ENCODE results near the gene CNPPD1. TPM values are rescaled to one million over a fixed set of nuclear protein-coding genes. Genes with fewer than 3 reads are reported as not detected.

Gene CNPPD1
- total RNA-seq, 1 experiment from 2014 or later: 41.2 TPM

DNA sequence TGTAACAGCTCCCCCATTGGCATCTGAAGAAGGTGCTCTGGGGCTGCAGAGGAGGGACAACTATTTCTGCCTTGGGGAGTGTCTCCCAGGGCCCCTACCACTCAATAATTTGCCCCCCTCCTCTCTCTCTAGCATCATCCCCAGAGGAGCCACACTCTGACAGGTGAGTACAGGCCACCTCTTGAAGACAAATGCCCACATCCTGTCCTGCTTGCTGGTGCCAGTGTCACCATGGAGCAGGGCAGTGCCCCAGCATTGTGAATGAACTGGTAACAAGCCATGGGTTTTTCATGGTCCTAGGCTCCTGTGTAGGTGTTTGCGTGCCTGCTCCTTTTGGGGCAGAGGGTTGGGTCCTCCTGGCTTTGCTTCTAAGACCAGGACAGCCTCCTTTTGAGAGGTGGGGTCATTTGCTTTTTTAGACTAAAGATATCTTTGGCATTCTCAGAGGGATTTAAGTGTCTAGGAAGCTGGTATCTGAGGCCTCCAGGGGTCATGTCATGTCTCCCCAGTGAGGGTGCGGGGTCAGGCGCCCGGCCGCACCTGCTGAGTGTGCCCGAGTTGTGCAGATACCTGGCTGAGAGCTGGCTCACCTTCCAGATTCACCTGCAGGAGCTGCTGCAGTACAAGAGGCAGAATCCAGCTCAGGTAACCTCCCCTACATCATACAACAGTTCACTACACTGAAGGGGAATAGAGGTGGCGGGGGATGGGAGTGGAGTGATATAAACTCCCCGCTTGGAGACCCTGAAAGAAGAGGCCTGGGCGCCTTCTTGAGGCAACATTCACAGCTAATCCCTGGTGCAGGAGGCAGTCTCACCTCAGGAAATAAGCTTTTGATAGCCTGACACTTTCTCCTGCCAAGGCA, 3.1 kb upstream of the CNPPD1 start:
- no peak for DNase-seq (ENCODE audit: low read depth)

DNA sequence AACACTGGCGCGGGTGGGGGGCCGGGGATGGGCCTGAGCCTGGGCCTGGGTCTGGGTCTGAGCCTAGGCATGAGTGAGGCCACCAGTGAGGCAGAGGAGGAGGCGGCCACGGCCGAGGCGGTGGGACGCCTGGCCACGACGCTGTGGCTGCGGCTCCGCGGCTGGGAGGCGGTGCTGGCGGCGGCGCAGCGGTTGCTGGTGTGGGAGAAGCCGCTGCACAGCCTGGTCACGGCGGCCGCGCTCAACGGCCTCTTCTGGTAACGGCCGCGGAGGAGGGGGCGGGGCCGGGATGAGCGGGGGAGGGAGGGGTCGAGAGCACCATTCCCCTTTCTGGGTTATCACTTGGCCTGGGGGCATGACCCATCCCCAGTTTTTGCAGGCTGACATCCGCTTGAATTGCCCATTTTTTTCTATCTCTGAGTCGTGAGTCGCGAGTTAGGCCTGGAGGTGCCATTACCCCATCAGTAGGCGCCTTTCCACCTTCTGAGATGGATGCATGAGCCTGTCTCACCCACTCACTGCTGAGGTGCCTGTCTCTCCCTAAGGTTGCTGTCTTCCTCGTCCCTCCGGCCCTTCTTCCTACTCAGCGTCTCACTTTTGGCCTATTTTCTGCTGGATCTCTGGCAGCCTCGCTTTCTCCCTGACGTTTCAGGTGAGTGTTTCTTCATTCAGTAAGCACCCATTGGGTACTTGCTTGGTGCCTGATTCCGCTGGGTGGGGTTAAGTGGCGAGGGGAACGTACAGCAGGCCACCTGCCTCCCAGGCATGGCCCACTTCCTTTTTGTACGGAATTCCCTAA, 1.9 kb upstream of the CNPPD1 start:
- peak; percentile 47 for DNase-seq (ENCODE audit: low read depth)

DNA sequence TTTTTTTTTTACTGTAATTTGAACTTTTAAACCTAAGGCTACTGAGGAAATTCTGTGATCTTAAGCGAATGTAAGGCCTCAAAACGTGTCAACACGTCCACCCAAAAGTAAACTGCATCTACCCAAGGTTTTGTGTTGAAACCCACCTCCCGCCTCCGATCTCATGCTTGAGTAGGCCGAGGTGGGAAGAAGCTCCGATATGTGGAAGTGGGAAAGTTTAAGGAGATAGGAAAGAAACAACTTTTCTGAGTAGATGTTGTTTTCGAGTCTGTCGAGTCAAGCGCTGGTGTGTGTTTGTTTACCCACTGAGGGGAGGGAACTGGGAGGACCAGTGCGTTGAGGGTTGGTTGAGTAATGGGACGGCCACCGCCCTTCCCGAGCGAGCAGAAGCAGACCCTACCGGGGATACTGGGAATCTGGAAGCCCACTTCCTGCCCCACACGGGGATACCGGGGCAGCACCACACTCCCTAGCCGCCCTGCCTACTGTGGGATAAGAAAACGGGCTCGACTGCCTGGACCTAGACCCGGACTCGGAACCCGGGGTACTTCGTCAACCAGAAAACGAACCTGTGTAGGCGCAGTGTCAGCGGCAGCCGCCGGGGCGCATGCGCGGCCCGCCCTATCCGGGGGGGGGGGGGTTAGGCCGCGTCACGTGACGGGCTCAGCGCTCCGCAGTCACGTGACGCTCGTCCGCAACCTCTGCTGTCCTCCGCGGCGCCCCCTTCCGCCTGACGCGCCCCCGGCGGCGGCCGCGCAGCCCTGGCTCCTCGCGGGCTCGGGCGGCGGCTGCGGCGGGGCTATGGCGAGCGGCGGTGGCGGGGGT, 1.0 kb upstream of the CNPPD1 start, which contains the start of gene RETREG2:
Gene RETREG2, plus strand, starts transcription at position 724 of the 825 bp plus-strand sequence. Its CDS starts 78 bp downstream, at position 802.
- DNase-seq (ENCODE audit: low read depth): peak; percentile 87

DNA sequence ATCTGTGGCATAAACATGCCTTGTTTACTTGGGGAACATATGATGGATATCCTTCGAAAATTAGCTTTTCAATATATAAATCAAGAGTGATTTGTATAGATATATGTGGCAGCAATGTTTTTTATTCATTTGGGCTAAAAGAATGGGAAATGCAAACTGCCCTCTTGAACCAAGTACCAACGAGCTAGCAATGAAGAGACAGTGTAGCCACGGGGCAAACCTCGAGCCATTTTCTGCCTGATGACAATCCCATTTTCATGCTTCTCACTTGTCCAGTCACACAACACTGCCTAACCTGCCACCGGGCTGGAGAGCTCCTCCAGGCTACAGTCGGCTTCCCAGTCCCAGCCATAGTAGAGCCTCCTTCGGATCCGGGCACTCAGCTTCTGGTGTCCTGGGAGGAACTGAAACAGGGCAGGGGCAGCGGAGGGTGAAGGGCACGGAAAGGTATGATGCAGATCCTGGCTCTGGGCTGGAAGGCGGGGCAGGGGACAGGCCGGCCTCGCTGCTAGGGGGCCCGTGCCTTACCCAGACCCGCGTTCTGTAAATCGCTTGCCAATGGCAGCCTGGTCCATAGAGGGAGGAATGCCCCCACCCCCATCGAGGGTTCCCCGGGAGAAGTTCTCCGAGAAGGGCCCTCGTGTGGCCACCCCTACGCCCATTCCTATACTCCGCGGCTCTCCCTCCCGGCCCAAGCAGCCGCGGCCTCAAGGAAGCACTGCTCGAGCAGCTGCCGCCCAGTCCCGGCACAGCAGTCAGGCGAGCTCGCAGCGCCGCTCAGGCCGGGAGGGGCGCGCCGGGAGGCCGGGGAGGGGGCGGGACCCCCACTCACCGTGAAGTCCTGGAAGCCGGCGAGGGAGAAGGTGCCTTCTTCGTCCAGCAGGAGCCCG, 552 bp downstream of the CNPPD1 start:
- DNase-seq (ENCODE audit: low read depth): peak; percentile 42

DNA sequence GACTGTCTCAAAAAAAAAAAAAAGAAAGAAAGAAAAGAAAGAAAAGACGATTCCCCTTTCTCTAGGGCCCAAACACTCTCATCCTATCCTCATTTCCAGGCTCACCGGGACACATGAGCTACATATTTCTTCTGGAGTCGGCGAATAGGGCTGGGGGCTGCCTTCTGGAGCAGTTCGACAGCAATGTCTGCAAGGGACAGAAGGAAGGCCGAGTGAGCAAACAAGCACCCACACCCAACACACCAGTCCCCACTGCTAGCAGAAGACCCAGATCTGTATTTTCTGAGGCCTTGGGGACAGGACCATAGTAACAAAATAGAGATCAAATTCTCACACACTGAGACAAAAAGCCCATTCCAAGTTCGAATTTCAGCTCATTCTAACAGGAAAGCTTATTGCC, 1.2 kb downstream of the CNPPD1 start:
- DNase-seq (ENCODE audit: low read depth): no peak

DNA sequence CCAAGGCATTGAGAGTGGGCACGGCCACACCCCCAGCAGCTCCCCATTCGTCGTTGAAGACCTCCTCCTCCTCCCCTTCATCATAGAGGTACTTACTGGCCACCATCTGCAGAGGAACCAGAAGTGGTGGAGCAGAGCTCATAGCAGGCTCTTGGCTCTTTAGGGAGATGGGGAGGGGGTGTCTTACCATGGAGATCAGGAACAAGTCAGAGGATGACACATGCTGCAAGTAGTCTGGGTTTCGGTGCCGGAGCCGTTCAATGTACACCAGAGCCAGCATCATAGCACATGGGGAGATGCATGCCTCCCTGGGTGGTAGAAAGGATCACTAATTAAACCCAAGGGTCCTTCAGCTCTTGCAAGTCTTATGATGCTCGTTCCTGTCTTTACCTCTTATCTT, 1.9 kb downstream of the CNPPD1 start:
- DNase-seq (ENCODE audit: low read depth): no peak

DNA sequence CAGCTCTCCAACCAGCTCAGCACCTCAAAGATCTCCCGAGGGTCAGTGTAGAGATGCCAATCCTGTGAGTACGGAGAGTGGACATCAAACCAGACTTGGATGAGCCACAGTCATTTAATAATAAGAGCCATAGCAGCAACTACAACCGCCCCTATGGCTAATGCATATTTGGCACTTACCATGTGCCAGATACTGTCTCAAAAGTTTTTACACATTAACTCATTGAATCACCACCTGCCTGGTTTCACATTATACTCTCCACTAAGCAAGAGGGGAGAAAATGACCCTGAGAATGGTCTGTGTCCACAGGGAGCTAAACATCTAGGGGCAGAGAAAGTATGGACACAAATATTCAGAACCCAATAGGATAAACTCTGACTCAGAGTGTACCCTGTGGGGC, 2.6 kb downstream of the CNPPD1 start:
- no peak for DNase-seq (ENCODE audit: low read depth)

DNA sequence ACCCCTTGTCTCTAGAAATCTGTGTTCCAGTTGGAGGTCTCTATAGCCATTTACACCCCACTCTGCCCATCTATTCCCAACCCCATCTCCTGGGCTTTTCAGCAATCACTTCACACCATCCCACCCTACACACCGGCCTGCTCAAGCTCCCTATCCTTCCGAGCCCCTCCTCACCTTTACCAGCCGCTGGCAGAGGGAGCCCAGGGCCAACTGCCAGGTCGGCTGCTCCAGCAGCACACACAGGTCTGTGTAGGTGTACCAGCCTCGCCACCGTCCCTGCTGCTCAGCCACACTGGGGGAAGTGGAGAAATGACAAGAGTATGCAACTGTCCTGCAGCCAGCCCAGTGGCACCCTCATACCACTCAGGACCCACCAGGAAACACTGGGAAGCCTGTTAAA, 3.5 kb downstream of the CNPPD1 start:
- no peak for DNase-seq (ENCODE audit: low read depth)

DNA sequence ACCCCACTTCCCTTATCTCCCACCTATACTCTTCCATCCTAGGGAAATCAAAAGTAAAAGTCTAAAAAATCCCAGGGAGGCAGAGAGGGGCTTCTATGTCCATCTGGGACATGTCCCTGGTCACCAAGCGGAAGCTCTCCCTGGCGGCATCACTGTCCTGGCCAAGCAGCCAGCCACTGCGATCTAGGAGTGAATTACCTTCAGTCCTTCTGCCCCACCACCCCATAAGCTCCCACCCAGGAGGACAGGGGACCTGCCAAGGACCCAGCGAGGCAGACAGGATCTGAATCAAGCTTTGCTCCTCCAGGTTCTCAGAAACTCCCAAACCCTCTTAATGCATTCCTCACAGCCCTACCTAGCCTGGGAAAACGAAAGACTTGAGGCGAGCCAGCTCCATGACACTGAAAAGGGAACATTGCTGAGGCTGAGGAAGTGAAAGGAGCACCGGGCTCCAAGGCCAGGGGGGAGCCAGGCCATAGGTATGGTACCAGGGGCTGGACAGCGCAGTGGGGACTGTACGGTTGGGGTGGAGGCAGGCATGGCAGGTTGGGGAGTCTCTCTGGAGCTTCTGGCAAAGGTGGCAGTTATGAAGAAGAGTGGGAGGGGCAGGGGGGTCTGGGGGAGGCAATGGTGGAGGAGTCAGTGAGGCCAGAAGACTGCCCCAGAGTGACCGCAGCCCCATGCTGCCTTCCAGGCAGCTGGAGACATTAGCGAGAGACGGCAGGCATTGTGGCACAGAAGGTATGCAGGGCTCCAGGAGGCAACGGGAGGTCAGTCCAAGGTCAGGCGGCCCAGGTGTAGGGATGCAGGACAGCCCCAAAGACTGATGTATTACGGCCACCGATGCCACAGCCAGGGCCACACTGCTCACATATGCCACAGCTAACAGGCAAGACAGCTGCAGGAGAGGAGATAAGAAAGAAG, 4.2 kb downstream of the CNPPD1 start:
- no peak for DNase-seq (ENCODE audit: low read depth)

DNA sequence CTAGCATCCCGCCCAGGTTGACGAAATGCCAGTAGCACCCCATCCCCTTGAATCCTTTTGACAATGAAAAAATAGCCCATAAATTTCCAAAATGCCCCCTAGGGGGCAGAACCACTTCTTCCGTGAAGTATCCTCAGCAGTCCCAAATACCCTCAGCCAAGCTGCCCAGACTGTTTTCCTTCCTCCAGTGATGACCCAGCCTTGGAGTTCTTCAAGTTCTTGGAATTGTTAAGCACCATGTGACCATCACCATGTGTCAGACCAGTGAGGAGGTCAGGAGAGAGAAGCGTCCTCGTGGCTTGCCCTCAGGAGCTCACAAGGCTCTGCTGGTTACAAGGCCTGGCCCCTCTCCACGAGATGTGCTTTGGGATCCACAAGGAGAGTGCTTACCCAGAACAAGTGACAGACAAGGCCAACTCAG, 5.5 kb downstream of the CNPPD1 start:
- DNase-seq (ENCODE audit: low read depth): peak; percentile 73

DNA sequence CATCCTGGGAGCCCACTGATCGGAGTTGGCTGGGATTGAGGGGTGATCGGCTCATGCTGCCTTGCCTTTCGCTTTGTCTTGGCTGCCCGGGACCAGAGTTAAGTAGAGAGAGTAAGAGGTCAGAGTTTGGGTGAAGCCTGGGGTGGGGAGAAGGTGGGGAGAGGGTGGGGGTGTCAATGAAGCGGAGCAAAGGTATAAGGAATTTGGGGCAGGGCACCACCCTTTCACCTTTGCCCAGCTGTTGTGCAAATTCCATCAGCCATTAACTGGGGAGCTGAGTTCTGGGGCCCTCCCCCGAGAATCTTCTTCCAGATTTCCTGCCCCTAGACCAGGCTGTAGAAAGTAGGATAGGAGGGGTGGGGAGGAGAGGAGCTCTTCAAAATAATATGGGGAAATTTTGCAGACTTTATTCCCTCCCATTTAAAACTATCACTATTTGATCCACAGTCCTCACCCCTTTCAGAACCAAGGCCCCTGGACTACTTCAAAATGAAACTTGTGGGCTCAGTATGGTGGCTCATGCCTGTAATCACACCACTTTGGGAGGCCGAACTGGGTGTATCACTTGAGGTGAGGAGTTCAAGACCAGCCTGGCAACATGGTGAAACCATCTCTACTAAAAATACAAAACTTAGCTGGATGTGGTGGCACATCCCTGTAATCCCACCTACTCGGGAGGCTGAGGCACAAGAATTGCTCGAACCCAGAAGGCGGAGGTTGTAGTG, 6.6 kb downstream of the CNPPD1 start, which contains the start of gene SLC23A3:
Gene SLC23A3, minus strand, starts transcription at position 100 of the 725 bp plus-strand sequence. Its CDS starts 45 bp downstream, at position 55.
- DNase-seq (ENCODE audit: low read depth): no peak

DNA sequence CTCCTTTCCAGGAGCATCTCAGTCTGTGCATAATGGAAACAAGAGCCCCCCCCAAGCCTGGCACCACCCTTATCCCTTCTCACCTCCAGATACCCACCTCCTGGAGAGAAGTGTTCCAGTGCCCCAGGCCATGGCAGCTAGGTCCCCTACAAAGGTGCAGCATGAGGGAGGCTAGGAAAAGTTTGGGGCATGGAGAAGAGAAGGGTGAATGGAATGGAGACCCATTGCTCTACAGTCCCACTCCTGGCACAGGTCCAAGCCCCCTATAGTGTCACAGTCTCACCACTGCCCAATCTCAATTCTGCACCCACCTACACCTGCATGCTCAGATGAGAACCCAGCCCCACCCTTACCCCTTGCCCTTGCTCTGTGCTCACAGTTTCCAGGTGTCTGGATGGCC, 7.8 kb downstream of the CNPPD1 start:
- no peak for DNase-seq (ENCODE audit: low read depth)

DNA sequence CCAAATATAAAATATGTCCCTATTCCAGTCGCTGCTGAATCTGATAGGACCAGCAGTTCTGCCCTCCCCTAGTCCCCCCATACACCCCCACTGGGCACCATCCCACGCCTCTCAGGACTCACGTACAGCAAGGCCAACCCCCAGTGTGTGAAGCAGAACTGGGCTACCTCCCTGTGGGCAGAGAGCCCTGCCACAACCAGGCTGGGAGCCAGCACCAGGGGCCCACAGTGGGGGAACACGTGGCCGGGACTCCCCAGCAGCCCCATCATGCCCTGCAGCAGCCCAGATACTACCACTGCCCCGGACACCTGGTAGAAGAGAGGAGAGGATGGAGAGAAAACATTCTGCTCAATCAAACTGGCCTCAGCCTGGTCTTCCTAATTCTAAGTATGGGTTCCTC, 8.2 kb downstream of the CNPPD1 start:
- DNase-seq (ENCODE audit: low read depth): peak; percentile 31

DNA sequence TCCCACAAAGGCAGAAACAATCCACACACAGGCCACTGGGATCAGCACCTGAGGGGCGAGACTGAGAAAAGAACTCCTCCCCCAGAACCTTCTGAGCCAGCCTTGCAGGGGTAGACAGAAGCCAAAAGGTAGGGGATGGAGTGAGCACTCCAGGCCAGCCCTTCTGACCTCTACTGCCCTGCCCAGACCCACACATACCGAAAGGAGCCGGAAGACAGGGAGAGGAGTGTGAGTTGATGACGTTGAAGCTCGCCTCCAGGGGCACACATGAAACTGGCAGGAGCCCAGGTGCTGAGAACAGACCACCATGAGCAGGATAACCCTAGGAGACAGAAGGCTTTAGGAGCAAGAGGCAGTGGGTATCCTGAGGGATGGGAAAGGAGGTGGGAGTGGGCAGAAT, 8.7 kb downstream of the CNPPD1 start:
- no peak for DNase-seq (ENCODE audit: low read depth)

DNA sequence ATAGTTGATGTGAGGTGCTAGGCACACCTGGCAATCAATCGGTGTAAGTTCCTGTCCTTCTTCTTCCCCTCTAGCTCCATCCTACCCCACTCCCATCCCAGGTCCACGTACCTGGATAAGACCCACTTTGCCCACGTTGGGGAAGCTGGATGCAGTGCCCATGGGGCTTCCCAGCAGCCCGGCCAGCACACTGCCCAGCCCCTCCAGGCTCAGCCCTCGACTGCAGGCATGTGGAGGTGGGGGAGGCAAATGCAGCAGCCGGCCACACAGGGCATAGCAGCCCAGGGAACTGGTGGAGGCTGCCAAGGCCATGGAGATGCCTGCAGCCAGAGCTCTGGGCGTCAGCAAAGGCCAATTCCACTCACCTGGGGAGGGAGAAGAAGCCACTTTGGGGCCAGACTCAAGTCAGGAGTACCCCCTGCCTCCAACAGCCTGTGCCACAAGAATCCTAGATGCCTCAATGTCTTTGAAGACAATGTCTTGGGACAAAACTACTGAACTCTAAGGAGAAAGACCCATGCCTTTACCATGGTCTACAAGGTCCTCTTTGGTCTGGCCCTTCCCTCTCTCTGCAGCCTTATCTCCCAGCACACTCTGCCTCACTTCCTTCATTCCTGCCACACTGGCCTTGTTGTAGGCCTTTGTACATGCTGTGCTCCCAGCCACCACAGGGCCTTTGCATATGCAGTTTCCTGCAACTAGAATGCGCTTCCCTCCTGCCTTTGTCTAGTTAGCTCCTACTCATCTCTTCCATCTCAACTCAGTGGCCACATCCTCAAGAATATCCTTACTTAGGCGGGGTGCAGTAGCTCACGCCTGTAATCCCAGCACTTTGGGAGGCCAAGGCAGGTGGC, 11.4 kb downstream of the CNPPD1 start:
- DNase-seq (ENCODE audit: low read depth): no peak

DNA sequence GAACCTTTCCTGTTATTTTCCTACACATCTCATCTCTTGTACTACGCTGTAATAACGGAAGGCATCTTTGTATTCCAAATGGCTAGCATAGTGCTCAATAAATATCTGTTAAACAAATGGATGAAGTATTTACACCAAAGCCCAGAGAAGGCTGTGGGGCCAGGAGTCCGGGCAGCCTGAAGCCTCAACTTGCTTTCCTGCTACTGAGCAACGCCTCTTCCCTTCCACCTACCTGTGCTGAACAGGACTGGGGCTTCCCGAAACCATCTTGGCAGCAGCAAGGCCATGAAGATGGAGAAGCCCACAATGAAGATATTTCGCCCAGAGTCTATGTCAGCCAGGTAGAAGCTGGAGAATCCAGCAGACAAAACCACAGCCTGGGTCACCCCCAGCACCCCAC, 13.6 kb downstream of the CNPPD1 start:
- no peak for DNase-seq (ENCODE audit: low read depth)

DNA sequence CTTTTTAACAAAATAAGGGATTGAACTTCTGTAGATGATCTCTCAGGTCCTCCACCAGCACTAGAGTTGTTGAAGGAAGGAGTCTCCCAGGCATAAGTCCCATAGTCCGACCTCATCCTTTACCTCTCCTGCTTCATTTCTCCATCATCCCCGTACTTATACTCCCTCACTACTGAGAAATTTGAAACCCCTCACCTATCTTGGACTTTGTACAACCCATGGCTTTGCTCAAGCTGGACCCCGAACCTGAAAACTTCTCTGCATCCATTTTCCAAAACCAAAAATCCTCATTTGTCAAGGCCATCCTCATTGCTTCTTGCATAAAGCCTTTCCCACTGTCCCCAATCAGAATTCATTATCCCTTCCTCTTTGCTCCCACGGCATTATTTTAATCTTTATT, 15.6 kb downstream of the CNPPD1 start:
- no peak for DNase-seq (ENCODE audit: low read depth)

All from RPMI7951 (cell line).